H9 (cell line): ENCODE measurements around the gene MUC2. TPM values are rescaled to one million over a fixed set of nuclear protein-coding genes. Genes with fewer than 3 reads are reported as not detected.

Experiments used
- DNase-seq: peaks from one replicate; pipeline ENCODE4 v3.0.0-alpha.2; 2017
- H2AFZ ChIP-seq: one replicate; pipeline ENCODE4 v1.6.1; 2013; ENCODE audit warnings: mild to moderate bottlenecking, low read length, control low read depth, moderate library complexity
- H2AK5ac ChIP-seq: 2 replicates; pipeline ENCODE4 v1.6.1; 2013; ENCODE audit warnings: low read length, control low read depth, mixed read lengths; ENCODE audit not compliant: insufficient read length
- H2BK120ac ChIP-seq: one replicate; pipeline ENCODE4 v1.6.1; 2013; ENCODE audit warnings: low read depth, mild to moderate bottlenecking, low read length, control low read depth, inconsistent platforms; ENCODE audit not compliant: poor library complexity, severe bottlenecking
- H2BK12ac ChIP-seq: 2 replicates; pipeline ENCODE4 v1.6.1; 2013; ENCODE audit warnings: low read length, control low read depth, mixed read lengths, low read depth; ENCODE audit not compliant: insufficient read length
- H2BK15ac ChIP-seq: 2 replicates; pipeline ENCODE4 v1.6.1; 2013; ENCODE audit warnings: low read depth, low read length, control low read depth
- H2BK20ac ChIP-seq: one replicate; pipeline ENCODE4 v1.6.1; 2013; ENCODE audit warnings: low read depth, mild to moderate bottlenecking, low read length, control low read depth, inconsistent platforms; ENCODE audit not compliant: poor library complexity, severe bottlenecking
- H2BK5ac ChIP-seq: 2 replicates; pipeline ENCODE4 v1.6.1; 2013; ENCODE audit warnings: low read length, control low read depth, mixed read lengths; ENCODE audit not compliant: insufficient read length
- H3K14ac ChIP-seq: 2 replicates; pipeline ENCODE4 v1.6.1; 2013; ENCODE audit warnings: low read length, control low read depth; ENCODE audit not compliant: insufficient read depth
- H3K18ac ChIP-seq: 2 replicates; pipeline ENCODE4 v1.6.1; 2013; ENCODE audit warnings: low read depth, mild to moderate bottlenecking, mixed read lengths, low read length, control low read depth; ENCODE audit not compliant: insufficient read length
- H3K23ac ChIP-seq: 2 replicates; pipeline ENCODE4 v1.6.1; 2013; ENCODE audit warnings: low read length, control low read depth, mixed read lengths, low read depth; ENCODE audit not compliant: insufficient read length
- H3K23me2 ChIP-seq: 2 replicates; pipeline ENCODE4 v1.6.1; 2013; ENCODE audit warnings: low read depth, mild to moderate bottlenecking, mixed read lengths, low read length, control low read depth; ENCODE audit not compliant: insufficient read length, poor library complexity, severe bottlenecking
- H3K27ac ChIP-seq: 2 replicates; pipeline ENCODE4 v1.5.1; 2013; ENCODE audit warnings: low read length, control low read depth, mixed read lengths, low read depth; ENCODE audit not compliant: insufficient read length
- H3K27me3 ChIP-seq: 2 replicates; pipeline ENCODE4 v1.6.1; 2013; ENCODE audit warnings: low read length, control low read depth, inconsistent platforms; ENCODE audit not compliant: insufficient read depth
- H3K4ac ChIP-seq: 2 replicates; pipeline ENCODE4 v1.6.1; 2013; ENCODE audit warnings: low read depth, mild to moderate bottlenecking, control low read depth, inconsistent platforms, low read length, moderate library complexity
- H3K4me1 ChIP-seq: 2 replicates; pipeline ENCODE4 v1.6.1; 2013; ENCODE audit warnings: low read length, control low read depth, inconsistent platforms; ENCODE audit not compliant: insufficient read depth
- H3K4me2 ChIP-seq: 2 replicates; pipeline ENCODE4 v1.6.1; 2013; ENCODE audit warnings: low read length, control low read depth, mixed read lengths; ENCODE audit not compliant: insufficient read length, insufficient read depth
- H3K56ac ChIP-seq: 2 replicates; pipeline ENCODE4 v1.6.1; 2013; ENCODE audit warnings: low read depth, mild to moderate bottlenecking, mixed read lengths, low read length, control low read depth; ENCODE audit not compliant: insufficient read length
- H3K79me1 ChIP-seq: 2 replicates; pipeline ENCODE4 v1.6.1; 2013; ENCODE audit warnings: low read depth, mild to moderate bottlenecking, moderate library complexity, low read length, control low read depth, inconsistent platforms; ENCODE audit not compliant: insufficient read depth, poor library complexity, severe bottlenecking
- H3K79me2 ChIP-seq: 2 replicates; pipeline ENCODE4 v1.6.1; 2013; ENCODE audit warnings: low read length, control low read depth, inconsistent platforms; ENCODE audit not compliant: insufficient read depth
- H3K9ac ChIP-seq: 2 replicates; pipeline ENCODE4 v1.6.1; 2013; ENCODE audit warnings: low read length, control low read depth, mixed read lengths; ENCODE audit not compliant: insufficient read length; ENCODE audit errors: extremely low read depth
- H3K9me3 ChIP-seq: one replicate; pipeline ENCODE4 v1.6.1; 2013; ENCODE audit warnings: low read depth, low read length, inconsistent platforms; ENCODE audit not compliant: control insufficient read depth
- H3T11ph ChIP-seq: one replicate; pipeline ENCODE4 v1.6.1; 2013; ENCODE audit warnings: mild to moderate bottlenecking, low read length, control low read depth, inconsistent platforms
- H4K20me1 ChIP-seq: one replicate; pipeline ENCODE4 v1.6.1; 2013; ENCODE audit not compliant: control insufficient read depth, insufficient read length, insufficient read depth
- H4K5ac ChIP-seq: 2 replicates; pipeline ENCODE4 v1.6.1; 2013; ENCODE audit warnings: low read depth, mild to moderate bottlenecking, mixed read lengths, low read length, control low read depth; ENCODE audit not compliant: insufficient read length
- H4K8ac ChIP-seq: replicated peaks from 2 replicates; pipeline ENCODE4 v1.6.1; 2013; ENCODE audit warnings: low read length, control low read depth, mixed read lengths, low read depth; ENCODE audit not compliant: insufficient read length
- H4K91ac ChIP-seq: 2 replicates; pipeline ENCODE4 v1.6.1; 2013; ENCODE audit warnings: low read depth, mild to moderate bottlenecking, moderate library complexity, mixed read lengths, low read length, control low read depth; ENCODE audit not compliant: insufficient read length
- H3K27ac Mint-ChIP-seq, 3 experiments: 2 replicates in 2 of 3; 3 replicates in 1 of 3; pipeline ENCODE4 v1.8.0; 2020 to 2021; ENCODE audit warnings: mixed read lengths in 3 of 3, mild to moderate bottlenecking in 1 of 3, moderate library complexity in 1 of 3
- H3K27me3 Mint-ChIP-seq: 2 replicates; pipeline ENCODE4 v1.8.0; 2021; ENCODE audit warnings: low read depth, mild to moderate bottlenecking, moderate library complexity, mixed read lengths
- H3K36me3 Mint-ChIP-seq, 3 experiments: 2 replicates in 2 of 3; 3 replicates in 1 of 3; pipeline ENCODE4 v1.8.0; 2020 to 2021; ENCODE audit warnings: low read depth in 3 of 3, mixed read lengths in 3 of 3; ENCODE audit not compliant: insufficient read depth in 1 of 3
- H3K4me1 Mint-ChIP-seq, 2 experiments: 2 replicates each; pipeline ENCODE4 v1.8.0; 2020; ENCODE audit warnings: mixed read lengths in 2 of 2
- H3K4me3 Mint-ChIP-seq, 2 experiments: 2 replicates in 1 of 2; 3 replicates in 1 of 2; pipeline ENCODE4 v1.8.0; 2020 to 2021; ENCODE audit warnings: mild to moderate bottlenecking in 2 of 2, mixed read lengths in 2 of 2, moderate library complexity in 1 of 2
- H3K9me3 Mint-ChIP-seq, 2 experiments: 2 replicates in 1 of 2; 3 replicates in 1 of 2; pipeline ENCODE4 v1.8.0; 2020; ENCODE audit warnings: mild to moderate bottlenecking in 2 of 2, mixed read lengths in 2 of 2, moderate library complexity in 1 of 2
- CTCF ChIP-seq: fragments of 200-600 bp; sonication (generic); conservative IDR thresholded peaks from 3 replicates; pipeline ENCODE4 v1.8.0; 2021; ENCODE audit warnings: antibody characterized with exemption, mild to moderate bottlenecking
- WGBS: extraction: QIAGEN DNeasy Blood & Tissue Kit; methylation state at CpG from one replicate; pipeline ENCODE4 v1.1.7; 2013; ENCODE audit warnings: missing lambda C conversion rate, low lambda C conversion rate, mixed read lengths; ENCODE audit not compliant: insufficient read length; ENCODE audit errors: extremely low coverage; 5-methylcytosine and 5-hydroxymethylcytosine counted together
- total RNA-seq: library from RNA; stranded (reverse); gene quantifications from 2 replicates; pipeline ENCODE4 v1.2.1, GENCODE V29; 2021

The MUC2 gene
- total RNA-seq, 1 experiment from 2014 or later: not detected

- Histone ChIP-seq H2AK5ac (no peak overlapping the region), H3K79me1 (no peaks in the 10 kb centered on the region), H3K23me2 (no peaks in the 10 kb centered on the region), H2BK5ac (no peak overlapping the region), H4K8ac (no peak overlapping the region), H3K4me1 (no peaks in the 10 kb centered on the region), H3K23ac (no peak overlapping the region), H3K9ac (no peak overlapping the region), H3K79me2 (no peaks in the 10 kb centered on the region), H4K20me1 (no peaks in the 10 kb centered on the region), H3K27me3 (no peaks in the 10 kb centered on the region), H2BK15ac (no peak overlapping the region), H2BK12ac (no peak overlapping the region), H3K4me2 (no peak overlapping the region), H3K56ac (no peak overlapping the region), H2BK120ac (no peak overlapping the region), H3T11ph (no peak overlapping the region), H4K5ac (no peak overlapping the region), H4K91ac (no peak overlapping the region), H2AFZ (no peak overlapping the region), H3K18ac (no peak overlapping the region), H3K14ac (no peak overlapping the region), H3K9me3 (no peaks in the 10 kb centered on the region), H3K4ac (no peak overlapping the region), H3K27ac (no peak overlapping the region), H2BK20ac (no peak overlapping the region)
- H3K4me3 Mint-ChIP-seq: no peak overlapping the region
- WGBS: no CpG with 5 or more reads among the region's 29 CpGs
- H3K36me3 Mint-ChIP-seq: no peaks in the 10 kb centered on the region
- TF ChIP-seq CTCF: no peak
- no peak overlapping the region for H3K27ac Mint-ChIP-seq
- H3K4me1 Mint-ChIP-seq: no peaks in the 10 kb centered on the region
- peaks cover 0 to 6% of the 10 kb centered on the region in 2 experiments; a peak in 2 of 5 replicates for H3K9me3 Mint-ChIP-seq
- no peak for DNase-seq
- no peaks in the 10 kb centered on the region for H3K27me3 Mint-ChIP-seq
Observed at GRCh38 chr11:1035577-1036283, 38.9 kb upstream of the MUC2 start.
